HCT116 (cell line): ENCODE data around the gene CARD8. TPM values are rescaled to one million over a fixed set of nuclear protein-coding genes. Genes with fewer than 3 reads are reported as not detected.

Source experiments
- ATAC-seq: fragments of 200-7000 bp; cut with Tn5 transposase; 2 replicates; pipeline ENCODE4 v1.9.1; 2020; ENCODE audit warnings: mild to moderate bottlenecking, moderate library complexity
- BruUV-seq: library from RNA; stranded (reverse); fragments of 400-500 nt; replicated peaks from 2 replicates; lab custom pipeline; 2021; lab: Mats Ljungman, UMichigan
- CTCF ChIA-PET: fragments of 300-600 bp; sonication (Branson Sonifier 250); formaldehyde crosslinking; loops from one replicate; lab custom pipeline; 2021; ENCODE audit warnings: antibody characterized with exemption; lab: Charles Lee
- POLR2A ChIA-PET: fragments of 300-600, 350-600 bp; sonication (Branson Sonifier 250); formaldehyde crosslinking; loops from one replicate; lab custom pipeline; 2021; ENCODE audit warnings: antibody characterized with exemption; lab: Charles Lee
- RAD21 ChIA-PET, 2 experiments: fragments of 300-600 bp; sonication (Branson Sonifier 250); formaldehyde crosslinking; loops; one replicate each; lab custom pipeline; 2023; ENCODE audit warnings: low total read pairs in 2 of 2; ENCODE audit not compliant: uncharacterized antibody in 2 of 2, unreplicated experiment in 2 of 2, low non-redundant PET in 1 of 2; lab: Charles Lee
- DNase-seq: peaks from one replicate; pipeline ENCODE4 v3.0.0-alpha.2; 2010; ENCODE audit warnings: low read depth, low spot score
- H2AFZ ChIP-seq: fragments of 200-600 bp; shearing (Covaris generic), sonication (generic); 2 replicates; pipeline ENCODE4 v1.6.1; 2017; ENCODE audit warnings: low read depth, mixed run types, mixed read lengths, antibody characterized with exemption, low read length; ENCODE audit not compliant: poor library complexity, severe bottlenecking
- H3K27ac ChIP-seq: 2 replicates; pipeline ENCODE4 v1.5.1; 2012; ENCODE audit warnings: low read depth, low read length
- H3K27me3 ChIP-seq: fragments of 200-600 bp; sonication (generic); 2 replicates; pipeline ENCODE4 v1.6.1; 2016; ENCODE audit warnings: mixed run types, low read length, mixed read lengths; ENCODE audit not compliant: insufficient read depth
- H3K36me3 ChIP-seq, 2 experiments: fragments of 200-500 bp in 1 of 2; fragments of 200-600 bp in 1 of 2; sonication (Bioruptor generic) in 1 of 2; sonication (generic) in 1 of 2; 2 replicates each; pipeline versions ENCODE4 v1.5.1 to v1.6.1; 2014 to 2016; ENCODE audit warnings: low read length in 2 of 2, inconsistent platforms in 1 of 2, mixed read lengths in 1 of 2, mixed run types in 1 of 2; ENCODE audit not compliant: insufficient read depth in 2 of 2, control insufficient read depth in 1 of 2
- H3K4me1 ChIP-seq, 2 experiments: fragments of 200-600 bp in 1 of 2; sonication (generic) in 1 of 2; 2 replicates each; pipeline versions ENCODE4 v1.5.1 to v1.6.1; 2012 to 2017; ENCODE audit warnings: low read length in 2 of 2, inconsistent platforms in 1 of 2, mild to moderate bottlenecking in 1 of 2, mixed read lengths in 1 of 2, mixed run types in 1 of 2, moderate library complexity in 1 of 2; ENCODE audit not compliant: insufficient read depth in 2 of 2, control insufficient read depth in 1 of 2
- H3K4me2 ChIP-seq: fragments of 200-600 bp; sonication (generic); 2 replicates; pipeline ENCODE4 v1.6.1; 2017; ENCODE audit warnings: mixed run types, low read length, mixed read lengths
- H3K4me3 ChIP-seq, 2 experiments: fragments of 200-600 bp in 1 of 2; sonication (generic) in 1 of 2; replicated peaks in 1 of 2; 2 replicates each; pipeline ENCODE4 v1.5.1; 2011 to 2016; ENCODE audit warnings: low read length in 2 of 2, control low read depth in 1 of 2, low read depth in 1 of 2, mild to moderate bottlenecking in 1 of 2, mixed read lengths in 1 of 2, mixed run types in 1 of 2
- H3K79me2 ChIP-seq: fragments of 200-600 bp; sonication (generic); 2 replicates; pipeline ENCODE4 v1.6.1; 2017; ENCODE audit warnings: mild to moderate bottlenecking, mixed run types, low read length, moderate library complexity, mixed read lengths; ENCODE audit not compliant: insufficient read depth
- H3K9ac ChIP-seq: fragments of 200-600 bp; sonication (generic); 2 replicates; pipeline ENCODE4 v1.6.1; 2016; ENCODE audit warnings: low read length, mixed read lengths
- H3K9me2 ChIP-seq: fragments of 200-600 bp; sonication (generic), shearing (Covaris generic); 2 replicates; pipeline ENCODE4 v1.6.1; 2017; ENCODE audit warnings: mixed run types, mild to moderate bottlenecking, moderate library complexity; ENCODE audit not compliant: insufficient read depth
- H3K9me3 ChIP-seq, 2 experiments: fragments of 200-500 bp in 1 of 2; fragments of 200-600 bp in 1 of 2; sonication (Bioruptor generic) in 1 of 2; sonication (generic) in 1 of 2; 2 replicates each; pipeline ENCODE4 v1.6.1; 2014 to 2017; ENCODE audit warnings: low read length in 2 of 2, mixed read lengths in 2 of 2, inconsistent platforms in 1 of 2, low read depth in 1 of 2, mild to moderate bottlenecking in 1 of 2, mixed run types in 1 of 2, moderate library complexity in 1 of 2; ENCODE audit not compliant: control insufficient read depth in 1 of 2, insufficient read depth in 1 of 2
- H4K20me1 ChIP-seq: fragments of 200-600 bp; sonication (generic), shearing (Covaris generic); 2 replicates; pipeline ENCODE4 v1.6.1; 2017; ENCODE audit warnings: mixed run types, mild to moderate bottlenecking, moderate library complexity; ENCODE audit not compliant: insufficient read depth
- CBX3 ChIP-seq: IDR thresholded peaks from 2 replicates; pipeline ENCODE4 v1.6.1; 2012; ENCODE audit warnings: low read depth
- CEBPB ChIP-seq: IDR thresholded peaks from 2 replicates; pipeline ENCODE4 v1.6.1; 2012; ENCODE audit warnings: low read depth
- EGR1 ChIP-seq: IDR thresholded peaks from 2 replicates; pipeline ENCODE4 v1.6.1; 2012; ENCODE audit warnings: low read depth
- ELF1 ChIP-seq: IDR thresholded peaks from 2 replicates; pipeline ENCODE4 v1.6.1; 2012; ENCODE audit warnings: low read depth, borderline replicate concordance
- EZH2 ChIP-seq: fragments of 200-600 bp; sonication (generic); IDR thresholded peaks from 2 replicates; pipeline ENCODE4 v1.6.1; 2017; ENCODE audit warnings: antibody characterized with exemption, mixed run types
- EZH2phosphoT487 ChIP-seq: fragments of 200-600 bp; IDR thresholded peaks from 2 replicates; pipeline ENCODE4 v1.6.1; 2018; ENCODE audit warnings: antibody characterized with exemption, borderline replicate concordance
- JUND ChIP-seq: IDR thresholded peaks from 2 replicates; pipeline ENCODE4 v1.6.1; 2012
- POLR2AphosphoS5 ChIP-seq: IDR thresholded peaks from 2 replicates; pipeline ENCODE4 v1.6.1; 2011; ENCODE audit warnings: mild to moderate bottlenecking, low read depth, low read length, moderate library complexity
- RAD21 ChIP-seq: IDR thresholded peaks from 2 replicates; pipeline ENCODE4 v1.6.1; 2012; ENCODE audit warnings: low read depth, mild to moderate bottlenecking
- SIN3A ChIP-seq: IDR thresholded peaks from 2 replicates; pipeline ENCODE4 v1.6.1; 2012; ENCODE audit warnings: low read depth
- SRF ChIP-seq: IDR thresholded peaks from 2 replicates; pipeline ENCODE4 v1.6.1; 2012; ENCODE audit warnings: low read depth
- YY1 ChIP-seq: IDR thresholded peaks from 2 replicates; pipeline ENCODE4 v1.6.1; 2011; ENCODE audit warnings: low read length, low read depth, moderate library complexity, mild to moderate bottlenecking; ENCODE audit not compliant: insufficient replicate concordance; ENCODE audit errors: extremely low read depth
- ZFX ChIP-seq: fragments of 450-650 bp; IDR thresholded peaks from 2 replicates; pipeline ENCODE4 v1.6.1; 2017
- intact Hi-C: fragments of 100-400 bp; cut with micrococcal nuclease; formaldehyde crosslinking; loops from 2 replicates; pipeline ENCODE4 v1.10.0; 2022
- total RNA-seq: library from RNA; stranded (reverse); gene quantifications from one replicate; pipeline ENCODE4 v1.2.1, GENCODE V29; 2021; ENCODE audit not compliant: unreplicated experiment
- TF ChIP-seq, protein P1 (sequence below): IDR thresholded peaks from 2 replicates; pipeline ENCODE4 v1.6.1; 2011; ENCODE audit warnings: mild to moderate bottlenecking, low read length, moderate library complexity; ENCODE audit not compliant: insufficient replicate concordance; ENCODE audit errors: extremely low read depth
- TF ChIP-seq, protein P2 (sequence below): IDR thresholded peaks from 2 replicates; pipeline ENCODE4 v1.6.1; 2012
- TF ChIP-seq, protein P3 (sequence below): IDR thresholded peaks from 2 replicates; pipeline ENCODE4 v1.6.1; 2012
- TF ChIP-seq, protein P4 (sequence below): IDR thresholded peaks from 2 replicates; pipeline ENCODE4 v1.6.1; 2012; ENCODE audit warnings: low read depth
- TF ChIP-seq, protein P5 (sequence below), 3 experiments: fragments of 200-600 bp in 1 of 3; sonication (generic) in 1 of 3; IDR thresholded peaks in 2 of 3; conservative IDR thresholded peaks in 1 of 3; 2 replicates each; pipeline ENCODE4 v1.5.1; 2012 to 2017; ENCODE audit warnings: low read depth in 2 of 3, low read length in 2 of 3, antibody characterized with exemption in 1 of 3, borderline replicate concordance in 1 of 3, control low read depth in 1 of 3, mild to moderate bottlenecking in 1 of 3, mixed read lengths in 1 of 3, mixed run types in 1 of 3, moderate library complexity in 1 of 3; ENCODE audit not compliant: insufficient read depth in 1 of 3

The CARD8 gene
- total RNA-seq, 1 experiment from 2014 or later: 17.5 TPM

DNA sequence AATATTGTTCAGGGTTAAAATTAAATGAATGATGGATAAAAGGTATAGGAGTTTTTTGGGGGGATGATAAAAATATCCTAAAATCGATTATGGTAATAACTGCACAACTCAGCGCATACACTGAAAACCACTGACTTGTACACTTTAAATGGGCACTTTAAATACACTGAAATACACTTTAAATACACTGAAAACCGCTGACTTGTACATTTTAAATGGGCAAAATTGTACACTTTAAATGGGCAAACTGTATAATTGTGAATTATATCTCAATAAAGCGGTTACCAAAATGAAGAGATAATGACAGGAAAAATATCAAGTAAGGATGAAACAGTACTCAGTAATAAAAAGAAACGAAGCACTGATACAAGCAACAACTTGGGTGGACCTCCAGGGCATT, 87.0 kb downstream of the CARD8 start:
- Histone ChIP-seq H3K4me3 (no peak overlapping the region), H3K9me2 (no peaks in the 10 kb centered on the region), H3K27ac (no peak overlapping the region), H2AFZ (no peak overlapping the region), H3K9ac (no peak overlapping the region), H3K27me3 (no peaks in the 10 kb centered on the region), H3K4me1 (peaks cover 10 to 15% of the 10 kb centered on the region in 2 experiments; a peak in 3 of 4 replicates), H4K20me1 (no peaks in the 10 kb centered on the region; the same call in 1 of the 2 replicates), H3K4me2 (peak overlapping the region; percentile 100), H3K79me2 (peaks cover 59% of the 10 kb centered on the region), H3K36me3 (peaks cover 10 to 19% of the 10 kb centered on the region in 2 experiments; a peak in 3 of 4 replicates), H3K9me3 (no peaks in the 10 kb centered on the region)
- ChIA-PET POLR2A (no interaction called here), CTCF (interaction anchor here (1.0 to 1.3 kb wide), 2 partner anchors 16 to 205 kb away, joined by 3 to 4 read pairs; no protein-coding TSS in a partner anchor), RAD21 (no interaction called here)
- no peak for DNase-seq
- TF ChIP-seq, protein P1, sequence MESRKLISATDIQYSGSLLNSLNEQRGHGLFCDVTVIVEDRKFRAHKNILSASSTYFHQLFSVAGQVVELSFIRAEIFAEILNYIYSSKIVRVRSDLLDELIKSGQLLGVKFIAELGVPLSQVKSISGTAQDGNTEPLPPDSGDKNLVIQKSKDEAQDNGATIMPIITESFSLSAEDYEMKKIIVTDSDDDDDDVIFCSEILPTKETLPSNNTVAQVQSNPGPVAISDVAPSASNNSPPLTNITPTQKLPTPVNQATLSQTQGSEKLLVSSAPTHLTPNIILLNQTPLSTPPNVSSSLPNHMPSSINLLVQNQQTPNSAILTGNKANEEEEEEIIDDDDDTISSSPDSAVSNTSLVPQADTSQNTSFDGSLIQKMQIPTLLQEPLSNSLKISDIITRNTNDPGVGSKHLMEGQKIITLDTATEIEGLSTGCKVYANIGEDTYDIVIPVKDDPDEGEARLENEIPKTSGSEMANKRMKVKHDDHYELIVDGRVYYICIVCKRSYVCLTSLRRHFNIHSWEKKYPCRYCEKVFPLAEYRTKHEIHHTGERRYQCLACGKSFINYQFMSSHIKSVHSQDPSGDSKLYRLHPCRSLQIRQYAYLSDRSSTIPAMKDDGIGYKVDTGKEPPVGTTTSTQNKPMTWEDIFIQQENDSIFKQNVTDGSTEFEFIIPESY: no peak
- TF ChIP-seq EGR1 (no peak), EZH2phosphoT487 (no peak), JUND (no peak), RAD21 (no peak), EZH2 (no peak), CBX3 (no peak), SIN3A (no peak), POLR2AphosphoS5 (no peak), CEBPB (no peak), ZFX (no peak), SRF (no peak), ELF1 (no peak), YY1 (no peak)
- TF ChIP-seq, protein P2, sequence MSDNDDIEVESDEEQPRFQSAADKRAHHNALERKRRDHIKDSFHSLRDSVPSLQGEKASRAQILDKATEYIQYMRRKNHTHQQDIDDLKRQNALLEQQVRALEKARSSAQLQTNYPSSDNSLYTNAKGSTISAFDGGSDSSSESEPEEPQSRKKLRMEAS: no peak
- TF ChIP-seq, protein P3, sequence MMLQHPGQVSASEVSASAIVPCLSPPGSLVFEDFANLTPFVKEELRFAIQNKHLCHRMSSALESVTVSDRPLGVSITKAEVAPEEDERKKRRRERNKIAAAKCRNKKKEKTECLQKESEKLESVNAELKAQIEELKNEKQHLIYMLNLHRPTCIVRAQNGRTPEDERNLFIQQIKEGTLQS: no peak
- TF ChIP-seq, protein P4, sequence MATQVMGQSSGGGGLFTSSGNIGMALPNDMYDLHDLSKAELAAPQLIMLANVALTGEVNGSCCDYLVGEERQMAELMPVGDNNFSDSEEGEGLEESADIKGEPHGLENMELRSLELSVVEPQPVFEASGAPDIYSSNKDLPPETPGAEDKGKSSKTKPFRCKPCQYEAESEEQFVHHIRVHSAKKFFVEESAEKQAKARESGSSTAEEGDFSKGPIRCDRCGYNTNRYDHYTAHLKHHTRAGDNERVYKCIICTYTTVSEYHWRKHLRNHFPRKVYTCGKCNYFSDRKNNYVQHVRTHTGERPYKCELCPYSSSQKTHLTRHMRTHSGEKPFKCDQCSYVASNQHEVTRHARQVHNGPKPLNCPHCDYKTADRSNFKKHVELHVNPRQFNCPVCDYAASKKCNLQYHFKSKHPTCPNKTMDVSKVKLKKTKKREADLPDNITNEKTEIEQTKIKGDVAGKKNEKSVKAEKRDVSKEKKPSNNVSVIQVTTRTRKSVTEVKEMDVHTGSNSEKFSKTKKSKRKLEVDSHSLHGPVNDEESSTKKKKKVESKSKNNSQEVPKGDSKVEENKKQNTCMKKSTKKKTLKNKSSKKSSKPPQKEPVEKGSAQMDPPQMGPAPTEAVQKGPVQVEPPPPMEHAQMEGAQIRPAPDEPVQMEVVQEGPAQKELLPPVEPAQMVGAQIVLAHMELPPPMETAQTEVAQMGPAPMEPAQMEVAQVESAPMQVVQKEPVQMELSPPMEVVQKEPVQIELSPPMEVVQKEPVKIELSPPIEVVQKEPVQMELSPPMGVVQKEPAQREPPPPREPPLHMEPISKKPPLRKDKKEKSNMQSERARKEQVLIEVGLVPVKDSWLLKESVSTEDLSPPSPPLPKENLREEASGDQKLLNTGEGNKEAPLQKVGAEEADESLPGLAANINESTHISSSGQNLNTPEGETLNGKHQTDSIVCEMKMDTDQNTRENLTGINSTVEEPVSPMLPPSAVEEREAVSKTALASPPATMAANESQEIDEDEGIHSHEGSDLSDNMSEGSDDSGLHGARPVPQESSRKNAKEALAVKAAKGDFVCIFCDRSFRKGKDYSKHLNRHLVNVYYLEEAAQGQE: no peak
- TF ChIP-seq, protein P5, sequence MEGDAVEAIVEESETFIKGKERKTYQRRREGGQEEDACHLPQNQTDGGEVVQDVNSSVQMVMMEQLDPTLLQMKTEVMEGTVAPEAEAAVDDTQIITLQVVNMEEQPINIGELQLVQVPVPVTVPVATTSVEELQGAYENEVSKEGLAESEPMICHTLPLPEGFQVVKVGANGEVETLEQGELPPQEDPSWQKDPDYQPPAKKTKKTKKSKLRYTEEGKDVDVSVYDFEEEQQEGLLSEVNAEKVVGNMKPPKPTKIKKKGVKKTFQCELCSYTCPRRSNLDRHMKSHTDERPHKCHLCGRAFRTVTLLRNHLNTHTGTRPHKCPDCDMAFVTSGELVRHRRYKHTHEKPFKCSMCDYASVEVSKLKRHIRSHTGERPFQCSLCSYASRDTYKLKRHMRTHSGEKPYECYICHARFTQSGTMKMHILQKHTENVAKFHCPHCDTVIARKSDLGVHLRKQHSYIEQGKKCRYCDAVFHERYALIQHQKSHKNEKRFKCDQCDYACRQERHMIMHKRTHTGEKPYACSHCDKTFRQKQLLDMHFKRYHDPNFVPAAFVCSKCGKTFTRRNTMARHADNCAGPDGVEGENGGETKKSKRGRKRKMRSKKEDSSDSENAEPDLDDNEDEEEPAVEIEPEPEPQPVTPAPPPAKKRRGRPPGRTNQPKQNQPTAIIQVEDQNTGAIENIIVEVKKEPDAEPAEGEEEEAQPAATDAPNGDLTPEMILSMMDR (IDR thresholded peaks at IDR 0.05 in 2 of 3, conservative IDR thresholded peaks at IDR 0.05 in 1 of 3; ENCODE audit: borderline replicate concordance in 1 of 3, insufficient read depth in 1 of 3, low read depth in 2 of 3, low read length in 2 of 3): no peak
- no peak for ATAC-seq
- intact Hi-C loops: no loop called here
- no TSS peak for BruUV-seq
